ENCODE measurements around the gene MYL3. TPM values are rescaled to one million over a fixed set of nuclear protein-coding genes. Genes with fewer than 3 reads are reported as not detected.

Gene MYL3
- total RNA-seq, 1 donor from 2014 or later, result not detected

DNA sequence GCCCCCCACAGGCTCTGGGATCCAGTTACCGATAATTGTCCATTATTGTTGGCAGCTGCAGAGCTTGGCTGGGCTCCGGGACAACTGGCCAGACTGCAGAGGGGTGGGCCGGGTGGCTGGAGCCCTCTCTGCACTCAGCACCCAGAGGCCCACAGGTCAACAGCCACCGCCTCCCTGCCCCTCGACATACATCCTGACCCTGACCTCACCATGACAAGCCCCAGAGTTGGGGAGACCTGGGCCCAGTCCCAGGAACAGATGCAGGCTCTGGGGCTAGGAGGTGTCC, 36.7 kb upstream of the MYL3 start:
- intact Hi-C loops (cut with micrococcal nuclease), result no loop called here

DNA sequence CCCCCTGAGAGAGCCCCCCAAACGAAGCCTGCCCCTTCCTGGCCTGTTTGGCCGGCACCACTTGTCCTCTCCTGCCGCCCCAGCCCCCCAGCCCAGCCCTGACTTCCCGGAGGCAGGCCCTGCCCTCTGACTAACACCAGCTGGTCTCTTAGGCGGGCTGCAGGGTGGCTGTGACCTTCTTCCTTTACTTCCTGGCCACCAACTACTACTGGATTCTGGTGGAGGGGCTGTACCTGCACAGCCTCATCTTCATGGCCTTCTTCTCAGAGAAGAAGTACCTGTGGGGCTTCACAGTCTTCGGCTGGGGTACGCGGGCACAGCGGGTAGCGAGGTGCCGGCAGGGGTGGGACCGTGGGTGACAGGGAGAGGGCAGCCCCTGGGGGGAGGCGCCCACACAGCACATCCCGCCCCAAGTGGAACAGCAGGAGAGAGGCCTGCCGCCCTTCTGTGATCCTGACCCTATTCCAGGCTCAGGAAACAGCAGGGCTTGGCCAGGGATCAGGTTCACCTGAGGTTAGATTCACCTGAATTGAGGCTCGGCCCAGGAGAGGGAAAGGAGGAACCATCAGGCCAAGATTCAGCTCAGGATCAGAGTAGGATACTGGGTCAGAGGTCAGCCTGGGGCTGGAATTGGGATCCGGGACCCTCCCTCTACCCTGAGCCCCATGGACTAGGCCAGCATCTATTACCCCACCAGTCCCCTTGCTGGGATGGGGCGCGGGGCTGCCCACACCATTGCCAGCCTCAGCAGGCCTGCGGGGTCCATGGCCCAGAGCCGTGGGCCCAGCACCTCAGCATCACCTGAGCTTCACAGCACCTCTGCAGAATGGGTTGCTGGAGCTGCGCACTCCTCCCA, 36.1 kb upstream of the MYL3 start:
- intact Hi-C loops (cut with micrococcal nuclease), result no loop called here

DNA sequence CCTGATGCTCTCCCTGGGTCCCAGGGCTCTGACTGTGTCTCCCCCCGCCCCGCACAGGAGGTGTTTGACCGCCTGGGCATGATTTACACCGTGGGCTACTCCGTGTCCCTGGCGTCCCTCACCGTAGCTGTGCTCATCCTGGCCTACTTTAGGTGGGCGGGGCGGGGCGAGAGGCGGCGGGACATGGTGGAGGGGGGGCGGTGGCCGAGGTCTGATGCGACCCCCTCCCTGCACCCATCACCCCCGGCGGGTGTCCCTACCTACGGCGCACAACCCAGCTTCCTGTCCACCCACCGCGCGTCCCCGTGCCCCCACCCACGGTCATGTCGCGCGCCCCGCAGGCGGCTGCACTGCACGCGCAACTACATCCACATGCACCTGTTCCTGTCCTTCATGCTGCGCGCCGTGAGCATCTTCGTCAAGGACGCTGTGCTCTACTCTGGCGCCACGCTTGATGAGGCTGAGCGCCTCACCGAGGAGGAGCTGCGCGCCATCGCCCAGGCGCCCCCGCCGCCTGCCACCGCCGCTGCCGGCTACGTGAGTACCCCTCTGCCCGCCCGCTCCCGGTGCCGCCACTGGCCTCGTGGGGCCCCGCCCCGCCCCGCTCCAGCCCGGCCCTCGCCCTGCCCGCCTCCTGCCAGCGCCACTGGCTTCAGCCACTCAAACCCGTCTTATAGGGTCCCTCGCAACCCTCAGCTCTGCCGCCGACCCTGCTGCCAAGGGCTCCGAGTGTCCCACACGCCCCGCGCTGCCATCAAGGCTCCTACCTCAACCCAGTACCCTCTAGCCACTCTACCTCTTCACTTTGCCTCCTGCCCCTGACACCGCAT, 35.3 kb upstream of the MYL3 start:
- intact Hi-C loops (cut with micrococcal nuclease), result no loop called here

DNA sequence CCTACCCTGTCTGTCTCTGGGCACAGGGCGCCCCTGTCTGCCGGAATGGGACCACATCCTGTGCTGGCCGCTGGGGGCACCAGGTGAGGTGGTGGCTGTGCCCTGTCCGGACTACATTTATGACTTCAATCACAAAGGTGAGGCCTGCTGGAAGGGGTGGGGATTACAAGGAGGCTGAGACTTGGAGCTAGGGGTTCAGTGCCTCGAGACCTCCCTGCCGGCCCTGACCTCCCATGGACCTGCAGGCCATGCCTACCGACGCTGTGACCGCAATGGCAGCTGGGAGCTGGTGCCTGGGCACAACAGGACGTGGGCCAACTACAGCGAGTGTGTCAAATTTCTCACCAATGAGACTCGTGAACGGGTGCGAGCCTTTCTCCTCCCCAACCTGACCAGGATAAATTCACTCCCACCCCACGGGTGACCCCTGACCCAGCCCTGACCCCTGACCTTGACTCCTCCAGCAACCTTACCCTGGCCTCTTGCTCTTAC, 34.6 kb upstream of the MYL3 start:
- intact Hi-C loops (cut with micrococcal nuclease), result no loop called here

DNA sequence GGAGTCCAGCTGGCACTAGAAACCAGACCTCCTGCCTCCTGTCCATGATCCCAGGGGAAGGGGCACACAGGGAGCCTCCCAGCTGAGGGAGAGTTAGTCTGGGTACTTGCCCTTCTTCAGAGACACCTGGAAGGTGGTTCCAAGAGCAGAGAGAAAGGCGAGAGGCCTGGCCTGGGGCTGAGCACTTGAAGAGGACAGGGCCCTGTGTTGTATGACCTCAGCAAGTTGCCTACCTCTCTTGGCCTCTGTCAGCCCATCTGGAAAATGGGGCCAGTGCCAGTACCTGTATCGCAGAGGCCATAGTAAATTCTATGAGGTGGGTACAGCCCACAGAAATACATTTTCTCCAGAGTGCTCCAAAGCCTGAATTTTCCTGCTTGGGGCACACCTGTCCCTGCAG, 33.8 kb upstream of the MYL3 start:
- intact Hi-C loops (cut with micrococcal nuclease), result no loop called here

DNA sequence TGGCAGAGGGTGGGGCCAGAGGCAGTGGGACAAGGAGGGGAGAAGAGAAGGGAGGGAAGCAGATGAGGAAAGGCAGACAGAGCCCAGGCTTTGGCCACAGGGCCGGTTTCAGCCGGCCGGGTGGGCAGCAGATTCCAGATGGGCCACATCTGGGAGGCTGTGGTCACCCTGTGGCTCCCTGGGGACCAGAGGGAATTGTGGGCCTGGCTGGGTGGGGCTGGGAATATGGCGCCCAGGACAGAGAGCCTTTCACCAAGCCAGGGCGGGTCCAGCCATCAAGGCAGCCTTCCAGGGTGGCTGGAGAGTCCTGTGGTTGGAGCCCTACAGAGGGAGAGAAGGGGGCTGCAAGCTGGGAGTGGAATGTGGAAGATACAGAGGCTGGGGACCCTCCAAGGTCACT, 33.1 kb upstream of the MYL3 start:
- intact Hi-C loops (cut with micrococcal nuclease), result no loop called here

DNA sequence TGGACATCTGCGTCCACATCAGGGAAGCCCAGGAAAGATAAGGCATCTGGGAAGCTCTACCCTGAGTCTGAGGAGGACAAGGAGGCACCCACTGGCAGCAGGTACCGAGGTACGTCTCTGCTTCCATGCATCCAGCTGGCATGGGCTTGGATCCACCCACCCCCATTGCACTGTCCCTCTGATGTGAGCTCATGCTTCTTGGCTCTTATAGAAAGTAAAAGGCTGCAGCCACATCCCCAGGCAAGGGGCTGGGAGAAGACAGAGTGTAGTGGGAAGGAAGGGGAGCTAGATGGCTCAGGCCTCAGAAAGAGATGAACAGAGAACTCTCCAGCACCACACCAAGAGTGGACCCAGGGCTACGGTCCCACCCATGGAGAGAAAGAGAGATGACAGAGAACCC, 32.5 kb upstream of the MYL3 start:
- intact Hi-C loops (cut with micrococcal nuclease), result loop anchor here (1.0 kb wide), 2 partner anchors 29 to 190 kb away; no protein-coding TSS in a partner anchor

DNA sequence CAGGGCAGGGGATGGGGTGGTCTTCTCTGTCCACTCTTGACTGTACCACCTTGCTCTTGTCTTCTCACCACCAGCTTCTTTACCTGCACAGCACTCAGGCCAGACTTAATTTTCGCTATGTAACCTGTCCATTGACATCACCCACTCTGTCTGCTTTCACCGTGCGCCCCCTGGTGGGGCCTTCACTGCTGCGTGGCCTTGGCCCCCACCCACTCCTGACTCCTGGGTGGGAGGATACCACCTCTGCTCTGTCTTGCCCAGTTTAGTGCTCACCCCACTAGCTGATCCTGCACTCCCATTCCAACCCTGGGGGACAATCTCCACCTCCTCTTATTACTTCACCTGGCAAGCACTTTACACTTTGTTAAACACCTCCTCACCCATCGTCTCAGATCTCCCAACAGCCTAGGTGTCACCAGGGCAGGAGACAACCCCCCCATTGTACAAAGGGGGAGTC, 32.0 kb upstream of the MYL3 start:
- intact Hi-C loops (cut with micrococcal nuclease), result loop anchor here (1.0 kb wide), 2 partner anchors 29 to 190 kb away; no protein-coding TSS in a partner anchor

DNA sequence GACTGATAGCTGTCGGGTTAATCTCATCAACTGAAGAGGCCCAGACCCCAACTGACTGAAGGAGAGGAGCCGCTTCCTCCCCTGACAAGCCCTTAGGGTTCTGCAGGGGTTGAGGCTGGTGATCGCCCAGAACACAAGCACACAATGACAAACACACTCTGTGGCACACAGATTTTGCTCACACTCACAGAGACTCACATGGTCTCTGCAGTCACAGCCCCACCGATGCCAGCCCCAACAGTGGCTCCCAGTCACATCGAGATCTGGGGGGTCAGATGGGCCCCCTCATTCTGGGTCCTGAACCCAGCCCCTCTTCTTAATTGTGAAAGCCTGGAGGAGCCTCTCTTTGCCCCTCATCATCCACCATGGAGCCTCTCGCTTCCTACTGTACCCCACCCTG, 31.0 kb upstream of the MYL3 start:
- intact Hi-C loops (cut with micrococcal nuclease), result no loop called here

DNA sequence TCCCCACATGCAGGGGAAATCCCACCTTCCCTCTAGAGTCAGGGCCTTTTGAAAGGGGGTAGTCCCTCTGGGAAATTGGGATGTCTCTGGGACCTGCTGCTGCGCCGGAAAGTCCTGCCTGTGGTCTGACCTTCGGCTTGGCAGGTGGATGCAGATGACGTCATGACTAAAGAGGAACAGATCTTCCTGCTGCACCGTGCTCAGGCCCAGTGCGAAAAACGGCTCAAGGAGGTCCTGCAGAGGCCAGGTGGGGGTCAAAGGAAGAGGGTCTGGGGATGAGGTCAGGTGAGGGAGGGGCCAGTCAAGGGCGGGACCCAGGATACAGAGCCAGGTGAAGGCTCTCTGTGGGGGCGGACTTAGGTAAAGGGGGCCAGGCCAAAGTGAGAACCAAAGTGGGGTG, 30.5 kb upstream of the MYL3 start:
- intact Hi-C loops (cut with micrococcal nuclease), result no loop called here

DNA sequence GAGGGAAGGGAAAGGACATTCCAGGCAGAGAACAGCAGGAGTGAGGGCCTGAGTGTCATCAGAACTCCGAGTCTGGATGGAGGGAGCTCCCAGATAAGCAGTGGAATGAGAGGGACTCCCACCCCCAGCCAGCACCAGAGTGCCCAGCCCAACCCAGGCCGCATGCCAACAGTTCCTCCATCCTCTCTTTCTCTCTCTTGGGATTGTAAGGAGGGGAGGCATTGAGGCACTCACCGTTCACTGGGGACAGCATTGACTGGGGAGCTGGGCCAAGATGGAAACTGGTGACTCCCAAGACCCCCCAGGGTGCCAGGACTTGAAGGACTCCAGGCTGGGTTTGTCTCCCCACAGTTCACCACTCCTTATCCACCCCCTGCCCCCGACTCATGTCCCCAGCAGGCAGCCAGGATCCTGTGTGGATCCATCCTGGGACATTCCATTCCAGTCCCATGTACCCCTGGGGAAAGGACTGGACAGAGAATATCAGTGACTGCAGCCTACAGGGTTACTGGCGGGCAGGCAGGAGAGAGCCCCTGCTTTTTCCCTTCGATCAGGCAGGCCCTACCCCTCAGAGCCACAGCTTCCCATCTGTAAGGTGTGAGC, 30.0 kb upstream of the MYL3 start:
- intact Hi-C loops (cut with micrococcal nuclease), result no loop called here

DNA sequence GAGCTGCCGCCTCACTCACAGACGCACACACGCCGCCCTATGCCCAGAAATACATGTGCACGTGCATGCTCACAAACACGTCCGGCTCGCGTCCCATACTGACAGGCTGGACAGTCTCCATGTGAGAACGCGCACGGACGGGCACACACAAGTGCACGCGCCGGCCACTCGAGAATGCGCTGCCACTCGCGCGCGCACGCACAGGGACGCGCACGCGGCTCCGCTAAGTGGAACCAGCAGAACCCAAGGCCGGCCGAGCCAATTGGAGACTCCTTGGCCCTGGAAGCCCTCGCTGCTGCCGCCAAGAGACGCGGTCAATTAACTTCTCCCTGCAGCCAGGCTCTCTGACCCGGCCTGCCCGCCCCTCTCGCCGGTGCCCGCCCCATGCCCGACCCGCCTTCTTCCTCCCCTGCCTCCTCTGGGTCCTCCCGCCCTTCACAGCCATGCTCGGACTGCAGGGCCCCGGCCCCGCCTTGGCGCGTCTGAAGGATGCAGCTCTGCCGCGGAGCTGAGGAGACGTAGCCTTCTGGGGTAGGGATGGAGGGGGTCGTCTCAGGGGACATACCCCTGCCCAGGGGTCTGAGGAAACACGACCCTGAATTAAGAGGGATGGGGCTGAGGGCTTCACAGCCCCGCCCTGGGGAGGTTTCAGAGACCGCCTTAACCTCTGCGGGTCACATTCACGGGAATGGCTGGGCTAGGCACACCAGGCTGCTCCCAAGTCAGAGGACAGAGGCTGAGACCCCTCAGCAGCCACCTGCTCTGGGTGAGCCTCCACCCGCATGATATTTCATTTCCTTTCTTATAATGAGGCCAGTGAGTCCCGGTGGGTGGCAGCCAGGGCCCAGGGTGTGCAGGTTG, 29.3 kb upstream of the MYL3 start:
- intact Hi-C loops (cut with micrococcal nuclease), result no loop called here

DNA sequence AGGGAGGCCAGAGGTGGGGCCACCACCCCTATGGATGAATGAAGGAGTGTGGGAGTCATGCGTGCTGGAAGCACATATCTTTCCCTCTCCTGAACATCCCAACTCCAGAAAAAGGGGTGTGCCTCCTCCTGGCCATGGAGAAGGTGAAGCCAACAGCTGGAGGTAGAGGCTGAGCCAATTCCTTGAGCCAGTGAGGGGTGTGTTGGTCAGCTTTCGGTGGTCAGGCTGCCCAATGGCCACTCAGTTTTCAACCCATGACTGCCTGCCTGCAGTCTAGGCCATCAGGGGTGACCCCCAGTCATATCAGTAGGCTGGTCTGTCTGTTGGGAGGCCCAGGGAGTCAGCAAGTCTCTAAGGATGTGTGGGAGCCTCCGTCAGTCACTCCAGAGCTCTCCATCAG, 27.9 kb upstream of the MYL3 start:
- intact Hi-C loops (cut with micrococcal nuclease), result no loop called here

DNA sequence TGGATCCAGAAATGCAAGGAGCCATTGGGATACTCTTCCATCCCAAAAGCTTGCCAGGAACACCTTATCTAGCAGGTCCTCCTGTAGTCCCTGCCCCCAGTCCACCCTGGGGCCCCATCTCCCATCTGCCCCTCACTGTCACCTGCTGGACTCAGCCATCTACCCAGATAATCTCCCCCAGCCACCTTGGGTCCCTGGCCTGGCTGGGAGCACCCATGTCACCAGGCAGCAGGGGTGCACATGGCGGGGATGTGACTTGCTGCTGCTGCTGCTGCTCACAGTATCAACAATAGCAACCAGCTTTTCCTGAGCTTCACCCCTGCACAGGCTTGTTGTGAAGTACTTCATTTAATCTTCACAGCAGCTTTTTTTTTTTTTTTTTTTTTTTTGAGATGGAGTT, 26.9 kb upstream of the MYL3 start:
- intact Hi-C loops (cut with micrococcal nuclease), result no loop called here

DNA sequence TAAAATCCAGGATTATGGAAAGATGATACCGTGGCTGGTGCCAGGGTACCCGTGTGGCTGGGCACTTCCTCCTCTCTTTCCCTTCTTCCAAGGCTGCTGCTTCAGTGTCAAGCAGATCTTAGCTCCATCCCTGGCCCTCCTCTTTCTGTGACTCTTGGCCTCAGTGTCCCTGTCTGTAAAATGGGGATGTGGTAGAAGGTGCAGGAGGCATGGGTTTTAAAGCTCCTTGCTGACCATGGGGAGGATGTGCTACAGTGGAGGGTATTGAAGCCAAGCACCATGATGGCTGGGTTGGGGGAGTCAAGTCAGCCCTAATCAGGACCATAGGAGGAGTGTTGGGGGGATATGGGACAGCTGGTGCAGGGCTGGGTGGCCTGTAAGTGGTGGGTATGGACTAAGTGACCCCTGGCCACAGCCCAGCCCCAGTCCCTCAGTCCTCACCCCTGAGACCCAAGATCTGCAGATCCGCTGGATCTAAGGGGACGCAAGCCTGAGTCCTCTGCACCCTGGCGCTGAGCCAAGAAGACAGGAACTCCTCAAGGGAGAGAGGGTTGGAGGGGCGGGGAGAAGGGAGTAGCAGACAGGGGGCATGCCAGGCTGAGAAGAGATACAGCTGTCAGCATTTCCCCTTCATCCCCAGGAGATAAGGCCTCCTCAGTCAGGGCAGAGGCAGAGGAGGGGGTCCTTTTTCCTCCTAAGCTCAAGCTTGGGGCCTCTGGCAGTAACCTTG, 26.3 kb upstream of the MYL3 start:
- intact Hi-C loops (cut with micrococcal nuclease), result no loop called here

DNA sequence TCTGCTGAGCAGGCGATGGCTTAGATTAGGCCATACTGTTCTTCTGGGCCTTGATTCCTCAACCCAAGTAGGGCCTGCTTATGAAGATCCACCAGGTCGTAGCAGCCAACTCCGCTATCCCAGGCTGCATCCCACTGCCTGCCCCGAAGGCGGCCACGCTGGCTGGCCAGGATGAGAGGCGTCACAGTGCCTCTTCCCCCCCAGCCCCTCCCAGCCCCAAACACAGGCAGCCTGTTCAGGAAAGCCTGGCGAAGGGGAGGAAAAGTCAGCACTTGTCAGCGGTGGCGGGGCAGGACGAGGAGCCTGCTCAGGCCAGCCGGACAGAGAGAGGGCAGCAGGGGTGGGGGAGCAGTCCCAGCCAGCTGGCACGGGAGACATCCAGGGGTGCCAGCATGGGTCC, 25.5 kb upstream of the MYL3 start:
- intact Hi-C loops (cut with micrococcal nuclease), result no loop called here

DNA sequence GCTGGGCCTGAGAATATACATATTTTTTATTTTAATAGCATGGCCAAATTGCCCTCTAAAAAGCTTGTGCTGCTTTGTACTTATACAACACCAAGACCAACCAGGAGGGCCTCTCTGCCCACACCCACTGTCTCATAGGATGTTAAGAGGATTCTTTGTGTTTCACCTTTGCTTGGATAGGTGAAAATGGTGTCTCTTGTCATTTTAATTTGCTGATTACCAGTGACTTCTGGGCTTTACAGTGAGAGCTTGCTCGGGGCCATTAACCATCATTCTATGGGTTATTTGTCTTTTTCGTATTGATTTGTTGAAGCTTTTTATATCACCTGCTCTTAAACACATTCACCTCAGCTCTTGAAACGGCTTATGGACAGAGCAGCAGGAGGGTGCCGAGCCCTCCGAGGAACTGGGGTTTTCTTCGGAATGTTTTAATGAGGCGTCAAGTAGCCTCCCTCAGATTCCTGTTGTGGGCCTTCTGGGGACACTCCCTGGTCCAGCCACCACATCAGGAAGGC, 24.8 kb upstream of the MYL3 start:
- intact Hi-C loops (cut with micrococcal nuclease), result no loop called here

DNA sequence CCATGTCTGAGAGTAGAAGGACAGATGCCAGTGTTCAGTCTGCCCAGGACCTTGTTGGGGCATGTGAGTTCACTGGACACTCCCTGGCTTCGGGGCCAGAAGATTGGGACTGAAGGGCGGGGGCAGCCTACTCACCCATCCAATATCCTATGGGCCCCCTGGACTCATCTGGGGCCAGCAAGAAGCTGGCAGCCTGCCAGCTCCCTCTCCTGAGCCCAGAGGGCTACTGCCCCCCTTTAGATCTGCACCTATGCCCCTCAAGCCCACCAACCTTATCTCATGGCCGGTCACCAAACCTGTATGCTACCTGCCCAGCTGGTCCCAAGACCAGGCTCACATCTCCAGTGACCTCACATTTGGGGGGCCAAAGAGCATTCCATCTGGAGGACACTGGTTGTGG, 22.4 kb upstream of the MYL3 start:
- intact Hi-C loops (cut with micrococcal nuclease), result no loop called here

DNA sequence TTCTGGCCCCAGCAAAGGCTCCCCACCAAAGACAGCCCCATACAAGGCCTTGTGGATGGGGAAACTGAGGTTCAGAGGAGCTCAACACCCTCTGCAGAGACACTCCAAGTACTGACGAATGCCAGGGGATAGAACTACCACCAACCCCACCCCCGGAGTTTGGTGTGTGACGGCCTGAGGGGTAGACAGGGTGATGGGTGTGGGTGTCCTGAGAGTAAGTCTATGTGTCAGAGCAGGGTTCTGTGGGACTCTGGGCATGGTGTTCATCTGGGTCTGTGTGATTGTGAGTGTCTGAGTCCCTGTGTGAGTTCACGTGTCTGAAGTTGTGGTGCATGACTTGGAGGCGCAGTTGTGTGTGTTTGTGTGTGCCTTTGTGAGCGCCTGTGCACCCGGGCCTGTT, 21.7 kb upstream of the MYL3 start:
- intact Hi-C loops (cut with micrococcal nuclease), result no loop called here

DNA sequence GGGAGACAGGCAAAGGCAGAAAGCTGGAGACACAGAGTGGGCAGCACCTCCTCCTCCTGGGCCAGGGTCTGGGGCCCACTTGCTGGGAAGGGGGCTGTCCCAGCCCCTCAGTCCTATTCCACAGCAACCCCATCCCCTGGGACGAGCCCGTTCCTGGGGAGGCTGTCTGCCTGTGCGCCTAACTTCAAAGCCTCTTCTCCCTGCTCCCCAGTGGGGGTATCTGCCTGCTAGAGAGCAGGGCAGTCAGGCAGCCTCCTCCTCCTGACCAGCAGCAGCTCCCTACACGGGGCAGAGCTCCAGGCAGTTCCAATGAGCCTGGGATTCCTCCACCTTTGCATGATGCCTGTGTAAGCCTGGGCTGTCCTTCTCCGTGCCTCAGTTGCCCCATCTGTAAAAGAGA, 21.2 kb upstream of the MYL3 start:
- intact Hi-C loops (cut with micrococcal nuclease), result no loop called here

All from T-helper 2 cell treated with Interferon-gamma antibody and Interleukin-4, amounts not matched to agents 100 ng/mL and 5 ng/mL, for 36 hours (primary cell).